Memory B cell (primary cell): ENCODE measurements around the gene GAREM2.
"Not testable (repeated sequence)": the region's sequence is repeated elsewhere in the genome, so short reads cannot be mapped to it uniquely, and the experiment has no call there.

Experiments used
- ATAC-seq: fragments of 150-1000 bp; cut with Tn5 transposase; 2 replicates; pipeline ENCODE4 v1.10.0; 2021; ENCODE audit warnings: low read depth, mild to moderate bottlenecking, moderate library complexity
- DNase-seq, 2 donors: peaks; one replicate each; pipeline ENCODE4 v3.0.0; 2022; ENCODE audit warnings: low spot score in 2 of 2
- H3K27ac Mint-ChIP-seq: one replicate; pipeline ENCODE4 v1.8.0; 2022; ENCODE audit warnings: mild to moderate bottlenecking, moderate library complexity, mixed read lengths
- H3K27me3 Mint-ChIP-seq: one replicate; pipeline ENCODE4 v1.8.0; 2022; ENCODE audit warnings: mixed read lengths
- H3K36me3 Mint-ChIP-seq: one replicate; pipeline ENCODE4 v1.8.0; 2022; ENCODE audit warnings: mild to moderate bottlenecking, mixed read lengths
- H3K4me1 Mint-ChIP-seq: one replicate; pipeline ENCODE4 v1.8.0; 2022; ENCODE audit warnings: mixed read lengths
- H3K4me3 Mint-ChIP-seq: one replicate; pipeline ENCODE4 v1.8.0; 2022; ENCODE audit warnings: mild to moderate bottlenecking, moderate library complexity, mixed read lengths
- H3K9me3 Mint-ChIP-seq: one replicate; pipeline ENCODE4 v1.8.0; 2022; ENCODE audit warnings: mixed read lengths

GAREM2 gene

GRCh38 chr2:26161926-26162325 is 11.0 kb upstream of the GAREM2 start:
- H3K27me3 Mint-ChIP-seq, result no peaks in the 10 kb centered on the region
- ATAC-seq (no peak), DNase-seq (no peak)
- no peaks in the 10 kb centered on the region for H3K9me3 Mint-ChIP-seq
- no peak overlapping the region for H3K27ac Mint-ChIP-seq
- H3K36me3 Mint-ChIP-seq, result no peaks in the 10 kb centered on the region
- H3K4me3 Mint-ChIP-seq, result no peak overlapping the region
- no peaks in the 10 kb centered on the region for H3K4me1 Mint-ChIP-seq

GRCh38 chr2:26162963-26163362 is 9.9 kb upstream of the GAREM2 start:
- Mint-ChIP-seq H3K36me3 (no peaks in the 10 kb centered on the region), H3K27me3 (no peaks in the 10 kb centered on the region), H3K4me1 (no peaks in the 10 kb centered on the region), H3K9me3 (no peaks in the 10 kb centered on the region), H3K27ac (no peak overlapping the region), H3K4me3 (no peak overlapping the region)
- DNase-seq (no peak), ATAC-seq (no peak)

GRCh38 chr2:26164231-26164630 is 8.7 kb upstream of the GAREM2 start:
- no peaks in the 10 kb centered on the region for H3K36me3 Mint-ChIP-seq
- DNase-seq (no peak), ATAC-seq (no peak)
- no peaks in the 10 kb centered on the region for H3K4me1 Mint-ChIP-seq
- H3K4me3 Mint-ChIP-seq, result no peak overlapping the region
- no peaks in the 10 kb centered on the region for H3K9me3 Mint-ChIP-seq
- no peak overlapping the region for H3K27ac Mint-ChIP-seq
- no peaks in the 10 kb centered on the region for H3K27me3 Mint-ChIP-seq

GRCh38 chr2:26164641-26165211 is 8.2 kb upstream of the GAREM2 start:
- Mint-ChIP-seq H3K9me3 (no peaks in the 10 kb centered on the region), H3K27me3 (no peaks in the 10 kb centered on the region), H3K4me1 (no peaks in the 10 kb centered on the region), H3K4me3 (no peak overlapping the region), H3K36me3 (no peaks in the 10 kb centered on the region), H3K27ac (no peak overlapping the region)
- no peak for ATAC-seq
- DNase-seq, result no peak

- Mint-ChIP-seq H3K27me3 (no peaks in the 10 kb centered on the region), H3K36me3 (no peaks in the 10 kb centered on the region), H3K9me3 (no peaks in the 10 kb centered on the region), H3K27ac (no peak overlapping the region), H3K4me3 (no peak overlapping the region), H3K4me1 (no peaks in the 10 kb centered on the region)
- ATAC-seq (no peak), DNase-seq (no peak)
Measured at GRCh38 chr2:26165403-26165802, 7.5 kb upstream of the GAREM2 start.

GRCh38 chr2:26166541-26166940 is 6.3 kb upstream of the GAREM2 start:
- H3K27ac Mint-ChIP-seq, H3K9me3 Mint-ChIP-seq, H3K27me3 Mint-ChIP-seq, ATAC-seq, H3K4me3 Mint-ChIP-seq, H3K4me1 Mint-ChIP-seq, DNase-seq, H3K36me3 Mint-ChIP-seq: not testable (repeated sequence)

GRCh38 chr2:26168785-26169184 is 4.1 kb upstream of the GAREM2 start:
- Mint-ChIP-seq H3K27me3 (peaks cover 13% of the 10 kb centered on the region), H3K4me1 (peaks cover 11% of the 10 kb centered on the region), H3K9me3 (no peaks in the 10 kb centered on the region), H3K27ac (no peak overlapping the region), H3K4me3 (no peak overlapping the region), H3K36me3 (no peaks in the 10 kb centered on the region)
- DNase-seq (no peak), ATAC-seq (no peak)

- H3K4me3 Mint-ChIP-seq, result no peak overlapping the region
- H3K36me3 Mint-ChIP-seq, result no peaks in the 10 kb centered on the region
Measured at GRCh38 chr2:26169226-26169625, 3.7 kb upstream of the GAREM2 start.

GRCh38 chr2:26169681-26170414 is 3.0 kb upstream of the GAREM2 start:
- no peaks in the 10 kb centered on the region for H3K9me3 Mint-ChIP-seq
- no peak overlapping the region for H3K27ac Mint-ChIP-seq
- no peaks in the 10 kb centered on the region for H3K36me3 Mint-ChIP-seq
- no peak for DNase-seq
- peaks cover 19% of the 10 kb centered on the region for H3K27me3 Mint-ChIP-seq
- peaks cover 17% of the 10 kb centered on the region for H3K4me1 Mint-ChIP-seq
- ATAC-seq, result no peak
- no peak overlapping the region for H3K4me3 Mint-ChIP-seq

More at GRCh38 chr2:26169226-26169625, 3.7 kb upstream of the GAREM2 start:
- ATAC-seq, result no peak
- peaks cover 13% of the 10 kb centered on the region for H3K27me3 Mint-ChIP-seq
- H3K9me3 Mint-ChIP-seq, result no peaks in the 10 kb centered on the region
- H3K27ac Mint-ChIP-seq, result no peak overlapping the region
- H3K4me1 Mint-ChIP-seq, result peaks cover 11% of the 10 kb centered on the region
- DNase-seq, result no peak

GRCh38 chr2:26170795-26171194 is 2.1 kb upstream of the GAREM2 start:
- no peak overlapping the region for H3K4me3 Mint-ChIP-seq
- H3K9me3 Mint-ChIP-seq, result no peaks in the 10 kb centered on the region
- H3K4me1 Mint-ChIP-seq, result peaks cover 17% of the 10 kb centered on the region
- DNase-seq (no peak), ATAC-seq (no peak)
- H3K27me3 Mint-ChIP-seq, result peaks cover 22% of the 10 kb centered on the region
- no peak overlapping the region for H3K27ac Mint-ChIP-seq
- no peaks in the 10 kb centered on the region for H3K36me3 Mint-ChIP-seq

GRCh38 chr2:26172189-26172870 is 558 bp upstream of the GAREM2 start:
- DNase-seq (no peak), ATAC-seq (peak; percentile 26)
- peaks cover 24% of the 10 kb centered on the region for H3K27me3 Mint-ChIP-seq
- peak overlapping the region; percentile 90 for H3K4me3 Mint-ChIP-seq
- no peak overlapping the region for H3K27ac Mint-ChIP-seq
- H3K9me3 Mint-ChIP-seq, result no peaks in the 10 kb centered on the region
- H3K36me3 Mint-ChIP-seq, result no peaks in the 10 kb centered on the region
- peaks cover 17% of the 10 kb centered on the region for H3K4me1 Mint-ChIP-seq

- no peaks in the 10 kb centered on the region for H3K36me3 Mint-ChIP-seq
- peaks cover 24% of the 10 kb centered on the region for H3K27me3 Mint-ChIP-seq
- peak overlapping the region; percentile 88 for H3K4me3 Mint-ChIP-seq
- no peaks in the 10 kb centered on the region for H3K9me3 Mint-ChIP-seq
- DNase-seq (no peak), ATAC-seq (no peak)
- H3K27ac Mint-ChIP-seq, result no peak overlapping the region
- peaks cover 17% of the 10 kb centered on the region for H3K4me1 Mint-ChIP-seq
Measured at GRCh38 chr2:26173776-26174482, 1.0 kb downstream of the GAREM2 start.

GRCh38 chr2:26174691-26175465 is 2.0 kb downstream of the GAREM2 start:
- DNase-seq, result no peak
- Mint-ChIP-seq H3K9me3 (no peaks in the 10 kb centered on the region), H3K27ac (no peak overlapping the region), H3K4me3 (no peak overlapping the region), H3K36me3 (no peaks in the 10 kb centered on the region), H3K27me3 (peaks cover 28% of the 10 kb centered on the region), H3K4me1 (peaks cover 21% of the 10 kb centered on the region)
- ATAC-seq, result no peak
